ENCODE measurements around the gene DCDC2B. TPM values are rescaled to one million over a fixed set of nuclear protein-coding genes. Genes with fewer than 3 reads are reported as not detected.

Gene DCDC2B
- total and polyA plus RNA-seq, 9 of the 15 experiments (the other 6 are each of a cell fraction or from before 2014, with no cell fraction given): not detected

DNA sequence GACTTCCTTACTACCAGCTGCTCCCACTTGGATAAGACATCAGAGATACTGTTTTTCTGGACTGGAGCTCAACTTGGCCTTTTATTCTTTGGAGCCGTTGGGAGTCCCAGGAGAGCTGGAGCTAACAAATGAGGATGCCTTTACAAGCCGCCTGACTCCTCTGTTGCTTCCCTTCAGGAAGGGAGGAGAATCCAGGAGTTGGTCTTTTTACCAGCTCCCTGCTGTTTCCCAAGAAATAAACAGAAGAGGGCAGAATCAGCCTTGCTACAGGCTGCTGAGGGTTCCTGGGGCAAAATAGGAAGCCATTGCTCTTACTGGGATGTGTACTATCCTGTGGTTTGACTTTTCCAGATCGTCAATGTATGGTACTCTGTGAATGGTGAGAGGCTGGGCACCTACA, 14.8 kb downstream of the DCDC2B start (continued):
- TF ChIP-seq, protein P1, sequence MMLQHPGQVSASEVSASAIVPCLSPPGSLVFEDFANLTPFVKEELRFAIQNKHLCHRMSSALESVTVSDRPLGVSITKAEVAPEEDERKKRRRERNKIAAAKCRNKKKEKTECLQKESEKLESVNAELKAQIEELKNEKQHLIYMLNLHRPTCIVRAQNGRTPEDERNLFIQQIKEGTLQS (IDR thresholded peaks at IDR 0.05): 0 out of 2 replicates have a peak, but pooled peaks have one; percentile 4
- TF ChIP-seq, protein P1 (CRISPR knock-in tag; conservative IDR thresholded peaks at IDR 0.05): no peak
- TF ChIP-seq RAD21 (CRISPR knock-in tag; conservative IDR thresholded peaks at IDR 0.05 in 1 of 2, IDR thresholded peaks at IDR 0.05 in 1 of 2): peak in 1 of 2 experiments; percentile 16; a peak in 1 of 4 replicates
- TF ChIP-seq, protein P2, sequence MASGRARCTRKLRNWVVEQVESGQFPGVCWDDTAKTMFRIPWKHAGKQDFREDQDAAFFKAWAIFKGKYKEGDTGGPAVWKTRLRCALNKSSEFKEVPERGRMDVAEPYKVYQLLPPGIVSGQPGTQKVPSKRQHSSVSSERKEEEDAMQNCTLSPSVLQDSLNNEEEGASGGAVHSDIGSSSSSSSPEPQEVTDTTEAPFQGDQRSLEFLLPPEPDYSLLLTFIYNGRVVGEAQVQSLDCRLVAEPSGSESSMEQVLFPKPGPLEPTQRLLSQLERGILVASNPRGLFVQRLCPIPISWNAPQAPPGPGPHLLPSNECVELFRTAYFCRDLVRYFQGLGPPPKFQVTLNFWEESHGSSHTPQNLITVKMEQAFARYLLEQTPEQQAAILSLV (tag; IDR thresholded peaks at IDR 0.05): no peak

DNA sequence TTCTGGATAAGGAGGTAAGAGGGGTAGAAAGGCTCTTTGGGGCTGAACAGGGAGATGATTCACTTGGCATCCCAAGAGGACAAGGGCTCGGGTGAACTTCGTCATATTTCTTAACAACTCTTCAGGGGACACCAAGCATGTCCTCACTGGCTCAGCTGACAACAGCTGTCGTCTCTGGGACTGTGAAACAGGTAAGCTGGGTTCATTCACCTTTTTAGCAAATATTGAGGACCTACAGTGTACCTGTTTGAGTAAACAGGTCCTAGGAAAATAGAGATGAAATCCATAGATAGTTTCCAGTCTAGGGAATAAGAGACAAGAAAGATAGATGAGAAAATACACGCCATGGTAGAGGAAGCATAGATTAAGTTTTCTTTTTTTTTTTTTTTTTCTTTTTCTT, 15.4 kb downstream of the DCDC2B start:
- Histone ChIP-seq H3K9me3 (replicated peaks; ENCODE audit: control insufficient read depth, insufficient read depth, low read depth, low read length) (no peaks in the 10 kb centered on the region), H3K27ac (ENCODE audit: extremely low read depth, low read depth, low read length) (peak overlapping the region; percentile 50; the same call in 1 of the 3 replicates), H3K9ac (ENCODE audit: insufficient read depth in 1 of 2, low read depth in 2 of 2, low read length in 2 of 2) (peak overlapping the region; percentile 67 to 96; a peak in 1 of 4 replicates), H3K4me1 (replicated peaks in 1 of 2; ENCODE audit: control insufficient read depth in 2 of 2, insufficient read depth in 2 of 2, low read length in 2 of 2) (peaks cover 19 to 22% of the 10 kb centered on the region in 2 experiments; a peak in 4 of 5 replicates), H3K79me2 (ENCODE audit: control insufficient read depth, insufficient read depth, low read length) (peaks cover 49% of the 10 kb centered on the region), H4K20me1 (replicated peaks; ENCODE audit: control insufficient read depth, insufficient read depth, low read length) (no peaks in the 10 kb centered on the region), H3K27me3 (ENCODE audit: control insufficient read depth in 2 of 2, insufficient read depth in 2 of 2, low read length in 2 of 2) (no peaks in the 10 kb centered on the region), H3K36me3 (ENCODE audit: control insufficient read depth, insufficient read depth, low read length) (peaks cover 66% of the 10 kb centered on the region), H3K4me3 (no peak overlapping the region), H2AFZ (ENCODE audit: low read depth, low read length) (no peak overlapping the region), H3K9me1 (ENCODE audit: control insufficient read depth, insufficient read depth, low read length) (no peaks in the 10 kb centered on the region), H3K4me2 (ENCODE audit: insufficient read depth, low read length) (peak overlapping the region; percentile 98; the same call in 1 of the 2 replicates)
- no peak for DNase-seq (ENCODE audit: extremely low read depth in 1 of 4, low spot score in 3 of 4)
- ChIA-PET POLR2A (interaction anchor here (0.9 to 6.5 kb wide), 4 partner anchors 8 to 11 kb away, joined by 3 to 40 read pairs (median 4); no protein-coding TSS in a partner anchor), CTCF (ENCODE audit: low intra/inter-chr PET ratio) (interaction anchor here (0.6 kb wide), 1 partner anchor 192 kb away, joined by 4 read pairs; no protein-coding TSS in a partner anchor)
- no peak for TF ChIP-seq KAT2B (IDR thresholded peaks at IDR 0.05; ENCODE audit: low read depth, low read length)
- TF ChIP-seq RBFOX2 (IDR thresholded peaks at IDR 0.05; ENCODE audit: low read depth, low read length): 0 out of 2 replicates have a peak, but pooled peaks have one; percentile 22
- TF ChIP-seq, protein P1 (IDR thresholded peaks at IDR 0.05): no peak
- TF ChIP-seq, protein P1 (CRISPR knock-in tag; conservative IDR thresholded peaks at IDR 0.05): 0 out of 2 replicates have a peak, but pooled peaks have one; percentile 30
- no peak for TF ChIP-seq FOXM1 (IDR thresholded peaks at IDR 0.05; ENCODE audit: low read depth)
- 0 out of 2 replicates have a peak, but pooled peaks have one; percentile 56 for TF ChIP-seq FOXM1 (CRISPR knock-in tag; IDR thresholded peaks at IDR 0.05; ENCODE audit: low read depth)
- 92% methylated on average over 4 of the region's 4 CpGs for WGBS (ENCODE audit: insufficient coverage, low coverage, missing lambda C conversion rate)
- no peak for ATAC-seq
- in situ Hi-C loops (cut with MboI) (no loop called here), intact Hi-C loops (cut with micrococcal nuclease) (no loop called here)
- FAIRE-seq: no peak
- BruUV-seq (replicated peaks): no TSS peak

Measured in K562 (cell line).